LNCaP clone FGC (cell line): ENCODE data around the gene ITPKB.

Experiments
- DNase-seq: peaks from one replicate; pipeline ENCODE4 v3.0.0-alpha.2; 2011; ENCODE audit warnings: low read depth
- H3K4me3 ChIP-seq: 2 replicates; pipeline ENCODE4 v1.5.1; 2011; ENCODE audit warnings: mild to moderate bottlenecking, low read depth, low read length, control low read depth
- TF ChIP-seq, protein P1 (sequence below): IDR thresholded peaks from 2 replicates; pipeline ENCODE4 v1.5.1; 2012; ENCODE audit warnings: mild to moderate bottlenecking; ENCODE audit not compliant: control insufficient read depth, insufficient read depth; ENCODE audit errors: extremely low read depth

ITPKB gene

DNA sequence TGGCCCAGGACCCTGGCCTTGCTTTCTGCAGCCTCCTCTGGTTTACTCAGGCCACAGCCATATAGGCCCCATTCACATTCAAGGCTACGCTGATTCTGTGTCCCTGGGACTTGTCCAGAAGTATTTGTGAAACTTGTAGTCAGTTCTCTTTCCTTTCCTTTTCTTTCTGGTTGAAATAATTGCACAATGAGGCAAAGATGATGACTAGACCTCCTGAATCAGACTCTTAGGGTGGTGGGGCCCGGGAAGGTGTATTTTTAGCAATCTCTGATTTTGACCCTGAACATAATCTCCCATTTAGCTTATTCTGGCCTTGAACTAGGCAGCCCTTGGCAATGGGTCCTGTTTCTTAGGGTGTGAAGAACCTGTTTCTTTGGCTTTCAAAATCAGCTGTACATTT is 150.6 kb downstream of the ITPKB start:
- TF ChIP-seq, protein P1, sequence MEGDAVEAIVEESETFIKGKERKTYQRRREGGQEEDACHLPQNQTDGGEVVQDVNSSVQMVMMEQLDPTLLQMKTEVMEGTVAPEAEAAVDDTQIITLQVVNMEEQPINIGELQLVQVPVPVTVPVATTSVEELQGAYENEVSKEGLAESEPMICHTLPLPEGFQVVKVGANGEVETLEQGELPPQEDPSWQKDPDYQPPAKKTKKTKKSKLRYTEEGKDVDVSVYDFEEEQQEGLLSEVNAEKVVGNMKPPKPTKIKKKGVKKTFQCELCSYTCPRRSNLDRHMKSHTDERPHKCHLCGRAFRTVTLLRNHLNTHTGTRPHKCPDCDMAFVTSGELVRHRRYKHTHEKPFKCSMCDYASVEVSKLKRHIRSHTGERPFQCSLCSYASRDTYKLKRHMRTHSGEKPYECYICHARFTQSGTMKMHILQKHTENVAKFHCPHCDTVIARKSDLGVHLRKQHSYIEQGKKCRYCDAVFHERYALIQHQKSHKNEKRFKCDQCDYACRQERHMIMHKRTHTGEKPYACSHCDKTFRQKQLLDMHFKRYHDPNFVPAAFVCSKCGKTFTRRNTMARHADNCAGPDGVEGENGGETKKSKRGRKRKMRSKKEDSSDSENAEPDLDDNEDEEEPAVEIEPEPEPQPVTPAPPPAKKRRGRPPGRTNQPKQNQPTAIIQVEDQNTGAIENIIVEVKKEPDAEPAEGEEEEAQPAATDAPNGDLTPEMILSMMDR: no peak
- H3K4me3 ChIP-seq: no peak overlapping the region
- DNase-seq: no peak

DNA sequence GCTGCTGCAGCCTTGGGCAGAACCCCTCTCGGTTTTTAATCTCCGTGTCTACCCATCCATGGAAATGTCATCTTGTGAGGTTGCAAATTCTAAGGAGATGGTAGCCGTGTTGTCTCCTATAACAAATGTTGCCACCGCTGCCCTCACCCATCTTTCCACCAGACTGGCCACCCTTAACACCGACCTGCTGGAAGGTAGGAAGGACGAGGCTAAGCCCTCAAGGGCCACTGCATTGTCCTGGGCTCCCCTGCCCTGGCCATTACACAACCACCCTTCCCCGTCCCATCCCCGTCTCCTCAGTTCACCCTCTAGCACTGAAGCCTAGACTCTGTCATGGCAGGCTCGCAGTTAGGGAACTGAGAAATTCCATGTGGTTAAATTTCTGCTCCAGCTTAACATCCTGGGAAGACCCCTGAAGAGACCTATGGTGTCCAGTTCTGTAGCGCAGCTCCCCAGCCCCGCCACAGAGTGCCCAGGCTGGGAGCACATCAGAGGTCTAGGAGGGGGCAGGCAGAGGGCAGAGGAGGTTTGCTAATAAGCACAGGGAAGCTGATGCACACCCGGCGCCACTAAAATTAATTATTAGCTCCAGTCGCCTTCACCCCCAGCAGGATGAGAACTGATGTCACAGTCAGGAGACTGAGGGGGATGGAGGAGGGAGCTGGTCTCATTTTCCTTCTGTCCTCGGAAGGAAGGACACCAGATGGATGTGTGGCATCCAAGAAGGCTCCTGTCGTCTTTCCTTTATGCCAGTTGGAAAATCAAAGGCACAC is 152.2 kb downstream of the ITPKB start:
- TF ChIP-seq, protein P1: no peak
- no peak for DNase-seq

DNA sequence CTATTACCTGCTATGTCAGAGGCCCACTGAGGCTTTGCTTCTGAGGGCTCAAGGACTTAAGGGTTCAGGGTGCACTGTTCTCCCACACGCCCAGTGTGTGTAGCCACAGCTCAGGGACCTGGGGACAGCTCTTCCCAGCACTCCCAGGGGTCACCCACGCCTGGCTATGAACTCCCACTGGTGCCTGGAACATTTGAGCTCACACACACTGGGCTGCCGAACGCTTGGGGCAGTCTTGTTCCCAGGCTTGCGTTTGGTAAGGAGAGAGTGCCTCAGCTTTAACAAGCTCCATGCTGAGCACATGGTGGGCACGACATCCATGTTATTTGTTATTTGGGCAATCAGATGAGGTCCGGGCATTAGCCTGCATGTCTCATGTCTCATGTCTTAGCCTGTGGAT is 153.0 kb downstream of the ITPKB start:
- no peak for DNase-seq
- TF ChIP-seq, protein P1: no peak
- H3K4me3 ChIP-seq: no peak overlapping the region

More for the DNA sequence above, 152.2 kb downstream of the ITPKB start:
- H3K4me3 ChIP-seq: no peak overlapping the region

DNA sequence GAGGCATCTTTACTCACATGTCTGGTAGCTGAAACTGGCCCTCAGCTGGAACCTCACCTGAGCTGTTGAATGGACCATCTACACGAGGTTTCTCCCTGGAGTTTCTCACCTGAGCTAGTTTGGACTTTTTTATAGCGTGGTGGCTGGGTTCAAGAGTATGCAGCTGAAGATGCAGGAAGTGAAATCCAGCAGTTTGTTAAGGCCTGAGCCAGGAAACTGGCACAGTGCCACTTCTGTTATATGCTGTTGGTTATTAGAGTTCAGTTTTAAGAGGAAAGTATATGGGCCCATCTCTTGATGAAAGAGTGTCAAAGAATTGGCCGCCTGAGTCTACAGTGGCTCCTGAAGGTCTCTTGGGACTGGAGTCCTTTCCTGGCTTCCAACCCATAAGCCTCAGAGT is 154.9 kb downstream of the ITPKB start:
- TF ChIP-seq, protein P1: no peak
- DNase-seq: no peak
- H3K4me3 ChIP-seq: no peak overlapping the region

DNA sequence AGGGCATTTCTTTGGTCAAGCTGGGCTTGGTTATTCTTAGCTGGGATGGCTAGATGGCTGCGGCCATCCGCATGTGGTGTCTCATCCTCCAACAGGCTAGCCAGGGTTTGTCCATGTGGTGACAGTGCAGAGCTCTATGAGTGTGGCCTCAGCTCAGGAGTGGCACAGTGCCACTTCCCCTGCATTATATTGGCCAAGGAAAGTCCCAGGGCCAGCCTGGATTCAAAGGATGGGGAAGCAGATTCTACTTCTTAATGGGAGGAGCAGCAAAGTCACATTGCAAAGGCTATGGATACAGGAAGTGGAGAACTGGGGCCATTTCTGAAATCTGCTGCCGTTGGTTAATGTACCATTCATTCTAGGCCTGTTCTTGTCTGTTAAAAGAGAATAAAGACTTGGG is 156.1 kb downstream of the ITPKB start:
- TF ChIP-seq, protein P1: no peak
- DNase-seq: no peak
- H3K4me3 ChIP-seq: no peak overlapping the region
